HG03469 (cell line): ENCODE measurements around the gene C17orf107.
"Not testable (repeated sequence)": the region's sequence is repeated elsewhere in the genome, so short reads cannot be mapped to it uniquely, and the experiment has no call there.

Experiments
- ATAC-seq: cut with Tn5 transposase; IDR thresholded peaks from one replicate; pipeline ENCODE4 v1.9.1; 2021; ENCODE audit warnings: mild to moderate bottlenecking, moderate library complexity, moderate number of reproducible peaks; ENCODE audit not compliant: unreplicated experiment

The C17orf107 gene

DNA sequence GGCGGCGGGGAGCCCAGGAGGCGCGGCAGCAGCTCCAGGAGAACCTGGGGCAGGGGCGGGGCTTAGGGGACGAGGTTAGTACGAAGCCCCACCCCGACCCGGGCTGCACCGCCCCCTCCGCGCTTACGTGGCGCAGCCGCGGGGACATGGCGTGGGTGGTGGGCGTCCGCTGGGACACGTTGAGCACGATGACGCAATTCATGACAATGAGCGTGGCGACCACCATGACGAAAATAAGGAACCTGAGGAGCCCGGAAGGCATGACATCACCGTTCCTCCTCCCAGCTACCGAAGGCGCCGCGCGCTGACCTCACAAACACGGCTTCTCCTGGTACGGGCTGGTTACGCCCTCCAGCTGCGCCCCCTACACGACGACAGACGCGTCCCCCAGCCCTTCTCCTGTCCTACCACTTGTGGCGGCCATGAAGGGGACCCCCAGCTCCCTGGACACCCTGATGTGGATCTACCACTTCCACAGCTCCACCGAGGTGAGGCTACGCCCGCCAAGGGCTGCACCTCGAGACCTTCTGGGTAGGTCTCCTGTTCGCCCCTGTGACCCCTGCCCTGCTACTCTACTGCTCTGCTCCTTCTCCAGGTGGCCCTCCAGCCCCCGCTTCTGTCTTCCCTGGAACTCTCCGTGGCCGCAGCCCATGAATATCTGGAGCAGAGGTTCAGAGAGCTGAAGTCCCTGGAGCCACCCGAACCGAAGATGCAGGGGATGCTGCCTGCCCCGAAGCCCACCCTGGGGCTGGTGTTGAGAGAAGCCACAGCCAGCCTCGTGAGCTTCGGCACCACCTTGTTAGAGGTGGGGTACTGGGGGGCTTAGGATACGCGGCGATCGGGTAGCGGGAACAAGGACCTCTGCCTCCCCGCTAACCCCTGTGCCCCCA, at the start of gene C17orf107:
C17orf107 (plus strand) TSS at position 196 of the 890 bp plus-strand sequence; CDS start at position 423, 227 bp downstream.
- no peak for ATAC-seq

DNA sequence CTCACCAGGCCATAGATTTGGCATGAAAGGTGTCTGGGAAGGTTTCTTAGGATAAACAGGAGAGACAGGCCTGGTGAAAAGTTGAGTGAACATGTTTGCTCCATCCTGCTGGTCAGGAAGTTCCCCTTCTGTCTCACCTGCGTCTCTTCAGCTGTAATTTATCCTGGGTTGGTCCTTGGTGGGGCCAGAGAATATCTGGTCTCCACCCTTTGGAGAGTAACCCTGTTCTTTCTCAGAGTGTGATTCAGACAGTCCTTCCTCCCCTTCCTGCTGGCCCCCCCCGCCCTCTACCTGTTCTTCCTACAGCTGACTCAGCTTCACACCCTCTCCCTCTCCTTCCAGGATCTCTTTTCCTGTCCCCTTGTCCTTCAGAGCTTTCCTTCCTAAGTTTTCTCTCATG, 49.1 kb upstream of the C17orf107 start:
- no peak for ATAC-seq

DNA sequence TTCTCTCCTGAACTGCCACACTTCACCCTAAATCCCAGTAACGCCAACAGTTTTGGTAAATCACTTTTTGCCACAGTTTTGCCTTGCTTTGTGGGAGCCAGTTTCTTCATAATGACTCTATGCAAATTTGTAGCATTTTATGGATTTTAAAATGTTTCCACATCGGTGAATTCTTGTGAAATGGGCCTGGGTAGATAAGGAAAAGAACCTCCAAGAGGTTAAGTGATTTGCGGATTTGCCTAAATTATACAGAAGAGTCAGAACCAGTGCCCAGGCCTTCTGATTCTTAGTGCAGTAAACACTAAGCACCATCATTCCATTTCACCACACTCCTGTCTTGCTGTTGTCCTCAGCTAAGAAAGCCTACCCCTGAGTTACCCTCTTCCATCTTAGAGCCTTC, 48.3 kb upstream of the C17orf107 start:
- no peak for ATAC-seq

DNA sequence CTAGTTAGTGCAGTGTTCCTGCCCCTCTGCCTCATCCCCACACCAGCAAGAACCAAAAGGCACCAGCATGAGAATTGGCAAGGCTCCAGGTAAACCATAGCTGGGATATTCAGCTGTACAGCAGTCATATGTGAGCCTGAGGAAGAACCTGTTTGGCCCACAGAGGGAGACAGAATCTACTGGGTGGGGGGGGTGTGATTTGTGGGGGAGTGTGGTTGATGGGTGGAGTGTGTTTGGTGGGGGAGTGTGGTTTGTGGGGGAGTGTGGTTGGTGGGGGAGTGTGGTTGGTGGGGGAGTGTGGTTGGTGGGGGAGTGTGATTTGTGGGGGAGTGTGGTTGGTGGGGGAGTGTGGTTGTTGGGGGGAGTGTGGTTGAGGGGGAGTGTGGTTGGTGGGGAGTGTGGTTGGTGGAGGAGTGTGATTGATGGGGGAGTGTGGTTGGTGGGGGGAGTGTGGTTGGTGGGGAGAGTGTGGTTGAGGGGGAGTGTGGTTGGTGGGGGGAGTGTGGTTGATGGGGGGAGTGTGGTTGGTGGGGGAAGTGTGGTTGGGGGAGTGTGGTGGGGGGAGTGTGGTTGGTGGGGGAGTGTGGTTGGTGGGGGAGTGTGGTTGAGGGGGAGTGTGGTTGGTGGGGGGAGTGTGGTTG, 46.6 kb upstream of the C17orf107 start:
- ATAC-seq = no peak

DNA sequence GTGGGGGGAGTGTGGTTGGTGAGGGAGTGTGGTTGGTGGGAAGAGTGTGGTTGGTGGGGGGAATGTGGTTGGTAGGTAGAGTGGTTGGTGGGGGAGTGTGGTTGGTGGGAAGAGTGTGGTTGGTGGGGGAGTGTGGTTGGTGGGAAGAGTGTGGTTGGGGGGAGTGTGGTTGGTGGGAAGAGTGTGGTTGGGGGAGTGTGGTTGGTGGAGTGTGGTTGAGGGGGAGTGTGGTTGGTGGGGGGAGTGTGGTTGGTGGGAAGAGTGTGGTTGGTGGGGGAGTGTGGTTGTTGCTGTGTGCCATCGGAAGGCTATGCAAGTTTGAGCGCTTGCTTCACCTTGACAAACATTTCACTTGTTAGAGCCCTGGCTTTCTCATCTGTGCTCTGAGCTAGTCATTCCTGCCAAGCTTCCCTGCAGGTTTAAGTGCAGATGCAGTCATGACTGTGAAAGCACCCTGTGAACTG, 46.1 kb upstream of the C17orf107 start:
- no peak for ATAC-seq

DNA sequence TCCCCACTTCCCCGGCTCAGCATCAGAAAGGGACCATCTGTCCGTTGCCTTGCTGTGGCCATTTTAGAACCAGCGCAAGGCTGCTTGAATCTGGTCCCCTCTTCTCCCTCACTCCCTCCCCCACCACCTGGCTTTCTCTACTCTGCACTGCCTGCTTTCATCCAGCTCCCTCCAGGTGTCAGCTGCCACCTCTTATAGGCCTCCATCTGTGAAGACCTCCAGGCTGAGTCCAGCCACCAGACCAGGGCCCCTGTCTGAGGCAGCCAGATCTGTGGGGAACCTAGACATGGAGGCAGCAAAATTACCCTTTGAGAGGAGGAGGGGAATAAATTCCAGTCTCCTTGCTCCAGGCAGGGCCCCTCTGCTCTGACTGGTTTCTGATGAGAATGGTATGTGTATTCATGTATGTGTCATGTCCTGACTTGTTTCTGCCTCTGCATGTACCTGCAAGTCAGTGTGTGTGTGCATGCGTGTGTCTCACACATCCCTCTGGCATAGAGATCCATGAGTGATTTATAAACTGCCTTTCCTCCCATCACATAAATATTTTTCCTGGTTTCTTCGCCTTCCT, 45.1 kb upstream of the C17orf107 start:
- no peak for ATAC-seq

DNA sequence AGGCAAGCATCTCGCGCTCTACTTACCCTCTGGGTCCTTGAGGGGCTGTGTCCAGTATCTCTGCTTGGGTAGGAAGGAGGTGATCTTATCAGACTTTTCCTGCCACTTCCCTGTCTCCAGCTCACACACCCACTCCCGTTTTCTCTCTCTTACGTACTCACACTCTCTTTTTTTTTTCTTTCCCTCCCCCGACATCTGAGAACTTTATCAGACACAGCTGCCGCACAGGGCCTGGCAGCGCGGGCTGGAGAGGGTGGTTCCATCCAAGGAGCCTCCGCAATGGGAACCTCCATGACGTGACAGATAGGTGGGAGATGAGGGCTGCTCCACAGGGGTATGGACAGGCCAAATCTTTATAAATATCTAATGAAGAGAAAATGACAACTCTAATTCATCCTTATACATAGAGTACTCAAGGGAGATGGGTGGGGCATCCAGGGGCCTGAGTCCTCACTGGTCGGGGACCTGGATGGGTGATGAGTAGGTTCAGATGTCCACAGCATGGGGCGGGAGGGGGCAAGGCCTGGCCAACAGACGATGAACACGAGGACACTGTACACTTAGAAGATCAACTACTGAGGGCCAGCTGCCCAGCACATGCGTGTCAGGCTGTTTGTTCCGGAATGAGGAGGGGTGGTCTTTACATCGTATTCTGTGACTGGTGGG, 42.9 kb upstream of the C17orf107 start:
- no peak for ATAC-seq

DNA sequence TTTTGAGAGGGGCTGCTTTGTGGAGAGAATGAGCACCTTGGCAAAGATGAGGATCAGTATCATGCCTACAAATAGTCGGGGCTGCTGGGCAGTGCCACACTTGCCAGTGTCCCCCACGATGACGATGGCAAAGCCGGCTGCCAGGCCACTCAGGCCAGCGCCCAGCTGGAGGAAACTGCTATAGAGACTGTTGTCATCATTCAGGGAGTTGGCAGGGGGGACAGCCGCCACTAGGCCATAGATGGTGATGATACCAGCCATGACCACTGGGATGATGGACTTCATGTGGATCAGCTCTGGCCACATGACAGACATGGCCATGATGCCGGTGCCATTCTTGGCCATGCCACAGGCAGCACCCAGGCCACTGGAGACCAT, 42.4 kb upstream of the C17orf107 start:
- ATAC-seq = no peak

DNA sequence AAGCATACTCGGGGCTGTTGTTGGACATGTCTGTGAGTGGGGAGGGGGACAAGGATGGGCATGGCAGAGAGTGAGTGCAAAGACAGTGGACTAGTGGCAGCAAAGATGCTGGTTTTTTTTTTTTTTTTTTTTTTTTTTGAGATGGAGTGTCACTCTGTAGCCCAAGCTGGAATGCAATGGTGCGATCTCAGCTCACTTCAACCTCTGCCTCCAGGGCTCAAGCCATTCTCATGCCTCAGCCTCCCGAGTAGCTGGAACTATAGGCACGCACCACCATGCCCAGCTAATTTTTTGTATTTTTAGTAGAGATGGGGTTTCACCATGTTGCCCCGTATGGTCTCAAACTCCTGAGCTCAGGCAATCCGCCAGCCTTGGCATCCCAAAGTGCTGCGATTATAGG, 42.0 kb upstream of the C17orf107 start:
- ATAC-seq = not testable (repeated sequence)

DNA sequence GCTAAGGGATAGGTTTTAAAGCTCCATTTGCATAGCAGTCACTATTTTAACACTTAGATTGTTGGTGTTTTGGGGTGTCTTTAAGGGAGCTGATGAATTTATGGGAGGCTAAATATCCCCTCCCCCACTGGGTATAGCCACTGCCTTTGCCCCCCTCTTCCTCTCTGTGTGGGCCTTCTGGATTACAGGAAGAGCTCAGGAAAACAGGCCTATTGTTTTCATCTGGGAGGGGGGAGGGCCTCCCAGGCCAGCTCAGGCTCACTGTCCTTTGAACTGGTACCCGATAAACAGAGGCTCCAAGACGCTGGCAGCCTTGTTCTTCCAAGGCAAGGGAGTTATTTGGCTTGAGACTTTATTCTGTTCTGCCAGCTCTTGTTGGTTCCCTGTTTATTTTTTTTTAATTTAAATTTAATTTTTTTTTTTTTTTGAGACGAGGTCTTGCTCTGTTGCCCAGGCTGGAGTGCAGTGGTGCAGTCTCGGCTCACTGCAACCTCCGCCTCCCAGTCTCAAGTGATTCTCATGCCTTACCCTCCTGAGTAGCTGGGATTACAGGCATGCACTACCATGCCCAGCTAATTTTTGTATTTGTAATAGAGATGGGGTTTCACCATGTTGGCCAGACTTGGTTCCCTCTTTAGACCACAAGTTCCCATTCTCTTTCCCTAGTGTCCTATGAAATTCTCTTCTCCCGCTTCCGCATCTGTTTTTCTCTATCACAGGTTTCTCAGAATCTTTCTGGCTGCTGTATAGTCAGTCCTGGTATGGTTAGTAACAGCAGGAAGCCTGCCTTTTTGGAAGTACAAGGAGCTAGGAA, 41.1 kb upstream of the C17orf107 start:
- ATAC-seq = no peak

DNA sequence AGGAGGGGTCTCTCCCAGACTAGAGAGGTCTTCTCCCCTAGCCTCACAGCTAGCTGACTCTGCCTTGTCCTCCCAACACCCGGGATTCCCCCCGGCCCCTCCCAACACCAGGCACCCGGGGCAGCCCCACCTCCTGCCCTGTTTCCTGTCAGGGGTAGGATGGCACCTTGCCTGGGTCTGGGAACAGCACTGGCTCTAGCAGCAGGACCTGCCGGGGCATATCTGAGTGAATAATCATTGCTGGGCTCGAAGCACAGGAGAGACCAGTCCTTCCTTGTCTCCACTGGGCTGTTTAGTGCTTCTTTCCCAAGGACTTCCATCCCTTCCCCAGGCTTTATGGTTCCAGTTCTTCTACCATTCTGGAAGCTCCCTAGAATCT, 40.5 kb upstream of the C17orf107 start:
- ATAC-seq = no peak

DNA sequence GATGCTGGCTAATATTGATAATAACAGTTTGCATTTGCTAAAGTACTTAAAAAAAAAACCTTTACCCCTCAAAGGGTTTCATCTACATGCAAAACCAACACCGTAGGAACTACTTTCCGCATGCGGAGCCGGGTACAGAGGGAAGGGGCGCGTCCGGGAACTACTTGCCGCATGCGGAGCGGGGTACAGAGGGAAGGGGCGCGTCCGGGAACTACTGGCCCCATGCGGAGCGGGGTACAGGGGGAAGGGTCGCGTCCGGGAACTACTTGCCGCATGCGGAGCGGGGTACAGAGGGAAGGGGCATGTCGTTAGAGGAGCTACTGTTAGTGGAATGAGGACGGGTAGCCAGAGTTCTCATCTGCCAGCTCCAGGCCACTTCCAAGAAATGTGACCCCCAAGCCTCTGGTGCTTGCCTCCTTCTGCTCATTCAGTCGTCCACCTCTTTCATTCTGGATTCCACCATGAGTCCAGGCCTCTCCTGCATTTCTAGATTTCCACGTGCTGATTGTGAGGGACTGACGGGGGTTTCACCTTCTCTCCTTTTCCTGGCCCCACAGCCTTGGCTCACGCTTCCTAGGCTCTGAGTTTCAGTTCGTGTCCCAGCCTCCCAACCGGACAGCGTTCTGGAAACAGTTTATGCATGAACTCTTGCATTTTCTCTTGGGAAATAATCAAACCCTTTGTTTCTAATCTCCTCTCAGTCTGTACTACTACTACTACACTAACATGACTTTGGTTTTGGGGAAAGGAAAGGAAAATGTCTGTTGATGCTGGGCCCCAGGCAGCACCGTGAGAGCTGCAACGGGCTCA, 39.3 kb upstream of the C17orf107 start:
- no peak for ATAC-seq

DNA sequence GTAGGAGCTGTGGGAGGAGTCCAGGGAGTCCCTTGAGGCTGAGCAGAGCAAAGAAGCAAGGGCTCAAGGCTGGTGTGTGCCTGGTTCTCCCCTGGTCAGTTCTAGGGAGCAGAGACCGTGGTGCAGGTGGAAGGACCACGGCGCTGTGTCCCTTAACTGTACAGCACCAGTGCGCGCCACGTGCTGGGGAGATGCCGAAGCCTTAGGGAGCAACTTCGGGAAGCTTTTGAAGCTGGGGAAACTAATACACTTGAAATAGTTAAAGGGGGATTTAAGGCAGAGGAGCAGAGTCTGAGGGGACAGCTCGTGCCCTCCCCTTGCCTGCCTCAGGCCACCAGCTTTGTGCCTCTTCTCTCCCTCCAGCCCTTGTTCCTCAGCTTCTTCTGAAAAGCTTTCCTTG, 38.7 kb upstream of the C17orf107 start:
- ATAC-seq = no peak

DNA sequence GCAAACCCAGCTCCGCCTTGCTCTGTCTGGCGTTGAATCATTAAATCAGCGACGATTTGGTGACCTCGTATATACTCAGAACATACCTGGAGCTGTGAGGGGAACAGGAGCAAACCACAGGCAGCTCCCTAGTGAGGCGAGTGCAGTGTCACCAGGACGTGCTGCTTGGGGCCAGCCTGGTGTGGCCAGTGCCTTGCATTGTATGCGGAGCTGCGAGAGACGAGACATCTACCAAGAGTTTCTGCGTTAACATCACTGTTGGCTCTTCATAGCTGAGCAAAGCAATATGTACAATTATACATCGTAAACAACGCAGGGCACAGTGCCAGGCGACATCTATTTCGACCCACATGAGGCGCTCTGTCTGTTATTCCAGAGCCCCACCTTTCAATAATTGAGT, 38.3 kb upstream of the C17orf107 start:
- no peak for ATAC-seq

DNA sequence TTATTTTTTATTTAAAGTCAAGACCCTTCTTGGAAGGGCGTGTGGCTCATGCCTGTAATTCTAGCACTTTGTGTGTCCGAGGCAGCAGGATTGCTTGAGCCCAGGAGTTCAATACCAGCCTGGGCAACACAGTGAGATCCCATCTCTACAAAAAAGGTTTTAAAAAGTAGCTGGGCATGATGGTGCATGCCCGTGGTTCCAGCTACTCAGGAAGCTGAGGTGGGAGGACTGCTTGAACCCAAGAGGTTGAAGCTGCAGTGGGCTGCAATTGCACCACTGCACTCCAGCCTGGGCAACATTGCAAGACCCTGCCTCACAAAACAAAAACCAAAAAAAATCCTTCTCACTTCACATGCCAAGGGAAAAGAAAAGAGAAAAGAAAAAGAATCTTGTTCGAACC, 36.6 kb upstream of the C17orf107 start:
- no peak for ATAC-seq

DNA sequence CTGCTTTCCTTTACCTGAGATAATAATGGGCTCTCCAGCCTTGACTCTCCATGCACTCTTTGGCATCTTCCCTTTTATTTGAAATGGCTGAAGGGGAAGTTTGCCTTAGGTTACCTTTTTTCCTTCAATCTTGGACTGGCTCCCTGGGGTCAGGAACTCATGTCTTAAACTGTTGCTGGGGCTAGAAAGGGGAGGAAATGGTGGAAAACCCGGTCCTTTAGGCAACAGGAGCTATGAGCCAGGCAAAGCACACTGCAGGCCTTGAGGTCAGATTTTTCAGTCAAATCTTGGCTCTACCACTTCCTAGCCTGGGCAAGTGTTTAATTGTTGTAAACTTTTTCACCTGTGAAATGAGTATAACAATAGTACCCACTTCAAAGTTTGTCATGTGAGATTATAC, 36.0 kb upstream of the C17orf107 start:
- no peak for ATAC-seq

DNA sequence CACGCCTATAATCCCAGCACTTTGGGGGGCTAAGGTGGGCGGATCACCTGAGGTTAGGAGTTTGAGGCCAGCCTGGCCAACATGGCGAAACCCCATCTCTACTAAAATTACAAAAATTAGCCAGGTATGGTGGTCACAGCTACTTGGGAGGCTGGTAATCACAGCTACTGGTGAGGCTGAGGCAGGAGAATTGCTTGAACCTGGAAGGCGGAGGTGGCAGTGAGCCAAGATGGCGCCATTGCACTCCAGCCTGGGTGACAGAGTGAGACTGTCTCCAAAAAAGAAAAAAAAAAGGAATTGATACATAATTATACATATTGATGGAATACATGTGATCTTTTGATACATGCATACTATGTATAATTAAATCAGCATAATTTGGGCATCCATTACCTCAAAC, 31.8 kb upstream of the C17orf107 start:
- ATAC-seq = not testable (repeated sequence)

DNA sequence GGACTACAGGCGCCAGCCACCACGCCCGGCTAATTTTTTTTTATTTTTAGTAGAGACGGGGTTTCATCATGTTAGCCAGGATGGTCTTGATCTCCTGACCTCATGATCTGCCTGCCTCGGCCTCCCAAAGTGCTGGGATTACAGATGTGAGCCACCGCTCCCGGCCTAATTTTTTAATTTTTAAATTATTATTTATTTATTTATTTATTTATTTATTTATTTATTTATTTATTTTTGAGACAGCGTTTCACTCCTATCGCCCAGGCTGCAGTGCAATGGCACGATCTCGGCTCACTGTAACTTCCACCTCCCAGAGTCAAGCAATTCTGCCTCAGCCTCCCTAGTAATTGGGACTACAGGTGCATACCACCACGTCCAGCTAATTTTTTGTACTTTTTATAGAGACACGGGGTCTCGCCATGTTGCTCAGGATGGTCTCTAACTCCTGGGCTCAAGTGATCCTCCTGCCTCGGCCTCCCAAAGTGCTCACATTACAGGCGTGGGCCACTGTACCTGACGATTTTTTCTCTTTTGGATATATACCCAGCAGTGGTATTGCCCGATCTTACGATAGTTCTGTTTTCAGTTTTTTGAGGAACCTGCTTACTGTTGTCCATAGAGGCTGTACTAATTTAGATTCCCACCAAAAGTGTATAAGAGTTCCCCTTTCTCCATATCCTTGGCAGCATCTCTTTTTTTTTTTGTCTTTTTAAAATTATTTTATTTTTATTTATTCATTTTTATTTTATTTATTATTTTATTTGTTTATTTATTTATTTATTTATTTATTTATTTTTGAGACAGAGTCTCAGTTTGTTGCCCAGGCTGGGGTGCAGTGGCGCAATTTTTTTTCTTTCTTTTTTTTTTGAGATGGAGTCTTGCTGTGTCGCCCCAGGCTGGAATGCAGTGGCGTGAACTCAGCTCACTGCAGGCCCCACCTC, 30.0 kb upstream of the C17orf107 start:
- not testable (repeated sequence) for ATAC-seq

DNA sequence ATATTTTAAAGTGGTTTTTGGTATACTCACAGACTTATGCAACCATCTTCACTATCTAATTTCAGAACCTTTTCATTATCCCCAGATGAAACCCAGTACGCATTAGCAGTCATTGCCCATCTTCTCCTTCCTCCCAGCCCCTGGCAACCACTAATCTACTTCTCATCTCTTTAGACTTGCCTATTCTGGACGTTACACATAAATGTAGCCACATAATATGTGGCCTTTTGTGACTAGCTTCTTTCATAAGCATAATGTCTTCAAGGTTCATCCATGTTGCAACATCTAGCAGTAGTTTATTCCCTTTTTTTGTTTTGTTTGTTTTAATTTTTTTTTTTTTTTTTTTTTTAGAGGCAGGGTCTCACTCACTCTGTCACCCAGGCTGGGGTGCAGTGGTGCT, 28.5 kb upstream of the C17orf107 start:
- ATAC-seq = no peak
